PC-9 (cell line): ENCODE results near the gene TM6SF1. TPM values are rescaled to one million over a fixed set of nuclear protein-coding genes. Genes with fewer than 3 reads are reported as not detected.

Experiments used
- BruUV-seq: library from RNA; stranded (reverse); fragments of 400-500 nt; replicated peaks from 2 replicates; lab custom pipeline; 2021; lab: Mats Ljungman, UMichigan
- CTCF ChIA-PET: fragments of 300-600 bp; sonication (Branson Sonifier 250); formaldehyde crosslinking; loops from one replicate; lab custom pipeline; 2022; ENCODE audit warnings: antibody characterized with exemption; lab: Charles Lee
- POLR2A ChIA-PET: fragments of 300-600 bp; sonication (Branson Sonifier 250); formaldehyde crosslinking; loops from one replicate; lab custom pipeline; 2022; ENCODE audit warnings: antibody characterized with exemption; ENCODE audit not compliant: unreplicated experiment; lab: Charles Lee
- DNase-seq, 2 experiments: peaks; one replicate each; pipeline versions ENCODE4 v3.0.0 to v3.0.0-alpha.2; 2015 to 2022; ENCODE audit warnings: mixed read lengths in 1 of 2
- H2AFZ ChIP-seq: fragments of 200-600 bp; sonication (generic); 2 replicates; pipeline ENCODE4 v1.8.1; 2017; ENCODE audit warnings: antibody characterized with exemption
- H3F3A ChIP-seq: fragments of 200-600 bp; sonication (generic); 2 replicates; pipeline ENCODE4 v1.8.1; 2017; ENCODE audit warnings: antibody characterized with exemption, mild to moderate bottlenecking, low read depth; ENCODE audit not compliant: insufficient read depth
- H3K27ac ChIP-seq: fragments of 200-600 bp; sonication (generic); 2 replicates; pipeline ENCODE4 v1.6.1; 2016; ENCODE audit warnings: mixed run types
- H3K27me3 ChIP-seq: fragments of 200-600 bp; sonication (generic); 2 replicates; pipeline ENCODE4 v1.6.1; 2016; ENCODE audit warnings: low read depth, mixed run types; ENCODE audit not compliant: insufficient read depth
- H3K36me3 ChIP-seq: fragments of 200-600 bp; sonication (generic); 2 replicates; pipeline ENCODE4 v1.6.1; 2016; ENCODE audit warnings: low read depth, mixed run types
- H3K4me1 ChIP-seq: fragments of 200-600 bp; sonication (generic); replicated peaks from 2 replicates; pipeline ENCODE4 v1.6.1; 2016; ENCODE audit warnings: mixed run types; ENCODE audit not compliant: insufficient read depth
- H3K4me2 ChIP-seq: fragments of 200-600 bp; sonication (generic); 2 replicates; pipeline ENCODE4 v1.6.1; 2017; ENCODE audit warnings: mixed run types
- H3K4me3 ChIP-seq: fragments of 200-600 bp; sonication (generic); 2 replicates; pipeline ENCODE4 v1.6.1; 2016; ENCODE audit warnings: mixed run types
- H3K79me2 ChIP-seq: fragments of 200-600 bp; sonication (generic); 2 replicates; pipeline ENCODE4 v1.6.1; 2017; ENCODE audit warnings: low read depth, mixed run types
- H3K9me2 ChIP-seq: fragments of 200-600 bp; sonication (generic); 2 replicates; pipeline ENCODE4 v1.8.1; 2017; ENCODE audit warnings: mild to moderate bottlenecking; ENCODE audit not compliant: insufficient read depth
- H3K9me3 ChIP-seq: fragments of 200-600 bp; sonication (generic); 2 replicates; pipeline ENCODE4 v1.8.1; 2016; ENCODE audit warnings: low read depth; ENCODE audit not compliant: insufficient read depth
- H4K20me1 ChIP-seq: fragments of 200-600 bp; sonication (generic); 2 replicates; pipeline ENCODE4 v1.8.1; 2017; ENCODE audit not compliant: insufficient read depth
- EZH2 ChIP-seq: fragments of 200-600 bp; sonication (generic); IDR thresholded peaks from 2 replicates; pipeline ENCODE4 v1.8.0; 2017; ENCODE audit warnings: antibody characterized with exemption, low read depth
- intact Hi-C: fragments of 100-400 bp; cut with micrococcal nuclease; formaldehyde crosslinking; loops from one replicate; pipeline ENCODE4 v1.10.0; 2022; ENCODE audit not compliant: unreplicated experiment
- total RNA-seq: library from RNA; stranded (reverse); gene quantifications from 2 replicates; pipeline ENCODE4 v1.2.3, GENCODE V29; 2021
- TF ChIP-seq, protein P1 (sequence below): fragments of 200-600 bp; sonication (generic); conservative IDR thresholded peaks from 2 replicates; pipeline ENCODE4 v1.6.1; 2017; ENCODE audit warnings: mixed run types, antibody characterized with exemption, mild to moderate bottlenecking, moderate library complexity

Gene TM6SF1
- total RNA-seq, 1 experiment from 2014 or later: not detected

DNA sequence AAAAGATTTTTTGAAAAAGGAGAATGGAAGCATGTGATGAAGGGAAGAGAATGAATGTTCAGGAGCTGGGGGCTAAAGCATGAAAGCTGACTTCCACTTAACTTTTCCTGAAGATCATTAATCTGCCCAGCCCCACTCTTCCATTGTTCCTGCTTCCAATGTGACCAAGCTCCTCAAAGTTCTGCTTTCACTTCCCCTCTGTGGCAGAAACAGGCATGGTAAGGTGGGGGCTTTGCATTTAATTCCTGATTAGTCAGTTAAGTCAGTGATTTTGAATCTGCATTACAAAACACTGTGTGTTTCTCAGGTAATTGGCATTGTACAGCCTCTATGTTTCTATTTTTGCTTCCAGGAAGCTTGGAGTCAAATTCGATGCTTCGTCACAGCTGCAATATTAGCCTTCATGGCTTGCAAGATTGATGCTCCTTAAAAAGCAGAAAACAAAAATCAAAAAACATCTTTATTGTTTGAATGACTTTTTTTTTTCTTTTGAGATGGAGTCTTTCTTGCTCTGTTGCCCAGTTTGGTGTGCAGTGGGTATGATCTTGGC, 7.3 kb upstream of the TM6SF1 start:
- Histone ChIP-seq H3F3A (no peaks in the 10 kb centered on the region), H3K4me3 (no peak overlapping the region), H3K27me3 (peaks cover 6% of the 10 kb centered on the region; the same call in 1 of the 2 replicates), H3K4me2 (no peak overlapping the region), H3K9me3 (no peaks in the 10 kb centered on the region), H3K4me1 (no peaks in the 10 kb centered on the region), H3K79me2 (no peaks in the 10 kb centered on the region), H3K36me3 (no peaks in the 10 kb centered on the region), H4K20me1 (no peaks in the 10 kb centered on the region), H2AFZ (no peak overlapping the region), H3K27ac (no peak overlapping the region), H3K9me2 (no peaks in the 10 kb centered on the region)
- no peak for DNase-seq
- ChIA-PET POLR2A (interaction anchor here (0.6 kb wide), 1 partner anchor 66 kb away, joined by 5 read pairs; no protein-coding TSS in a partner anchor), CTCF (no interaction called here)
- intact Hi-C loops: no loop called here
- BruUV-seq: no TSS peak
- TF ChIP-seq, protein P1, sequence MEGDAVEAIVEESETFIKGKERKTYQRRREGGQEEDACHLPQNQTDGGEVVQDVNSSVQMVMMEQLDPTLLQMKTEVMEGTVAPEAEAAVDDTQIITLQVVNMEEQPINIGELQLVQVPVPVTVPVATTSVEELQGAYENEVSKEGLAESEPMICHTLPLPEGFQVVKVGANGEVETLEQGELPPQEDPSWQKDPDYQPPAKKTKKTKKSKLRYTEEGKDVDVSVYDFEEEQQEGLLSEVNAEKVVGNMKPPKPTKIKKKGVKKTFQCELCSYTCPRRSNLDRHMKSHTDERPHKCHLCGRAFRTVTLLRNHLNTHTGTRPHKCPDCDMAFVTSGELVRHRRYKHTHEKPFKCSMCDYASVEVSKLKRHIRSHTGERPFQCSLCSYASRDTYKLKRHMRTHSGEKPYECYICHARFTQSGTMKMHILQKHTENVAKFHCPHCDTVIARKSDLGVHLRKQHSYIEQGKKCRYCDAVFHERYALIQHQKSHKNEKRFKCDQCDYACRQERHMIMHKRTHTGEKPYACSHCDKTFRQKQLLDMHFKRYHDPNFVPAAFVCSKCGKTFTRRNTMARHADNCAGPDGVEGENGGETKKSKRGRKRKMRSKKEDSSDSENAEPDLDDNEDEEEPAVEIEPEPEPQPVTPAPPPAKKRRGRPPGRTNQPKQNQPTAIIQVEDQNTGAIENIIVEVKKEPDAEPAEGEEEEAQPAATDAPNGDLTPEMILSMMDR: no peak
- no peak for TF ChIP-seq EZH2

DNA sequence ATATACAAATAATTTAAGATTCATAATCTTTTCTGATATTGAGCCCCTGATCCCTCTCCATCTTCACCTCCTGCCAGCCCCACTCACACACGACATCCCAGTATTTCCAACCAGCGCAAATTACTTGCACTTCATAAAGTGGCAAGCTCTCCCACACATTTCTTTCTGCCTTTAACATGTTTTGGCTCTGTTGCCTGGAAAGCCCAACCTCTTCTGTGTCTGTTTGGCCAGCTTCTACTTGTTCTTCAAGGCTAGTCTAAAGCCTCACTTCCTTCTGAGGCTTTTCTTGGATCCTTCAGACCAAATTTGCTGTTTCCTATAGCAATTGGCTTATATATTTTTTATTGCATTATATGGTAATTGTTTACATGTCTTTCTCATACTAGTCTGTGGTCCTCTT, 5.1 kb upstream of the TM6SF1 start:
- no TSS peak for BruUV-seq
- H3K36me3 ChIP-seq: no peaks in the 10 kb centered on the region
- H3K27me3 ChIP-seq: peaks cover 6% of the 10 kb centered on the region; the same call in 1 of the 2 replicates
- no peaks in the 10 kb centered on the region for H3K79me2 ChIP-seq
- POLR2A ChIA-PET: no interaction called here
- no peaks in the 10 kb centered on the region for H3K9me2 ChIP-seq
- no peaks in the 10 kb centered on the region for H4K20me1 ChIP-seq
- CTCF ChIA-PET: no interaction called here
- intact Hi-C loops: no loop called here
- TF ChIP-seq, protein P1: no peak
- no peak for TF ChIP-seq EZH2
- no peaks in the 10 kb centered on the region for H3K4me1 ChIP-seq
- DNase-seq: no peak
- H3F3A ChIP-seq: no peaks in the 10 kb centered on the region
- H3K4me2 ChIP-seq: no peak overlapping the region
- no peak overlapping the region for H3K27ac ChIP-seq
- no peak overlapping the region for H3K4me3 ChIP-seq
- no peaks in the 10 kb centered on the region for H3K9me3 ChIP-seq
- no peak overlapping the region for H2AFZ ChIP-seq

DNA sequence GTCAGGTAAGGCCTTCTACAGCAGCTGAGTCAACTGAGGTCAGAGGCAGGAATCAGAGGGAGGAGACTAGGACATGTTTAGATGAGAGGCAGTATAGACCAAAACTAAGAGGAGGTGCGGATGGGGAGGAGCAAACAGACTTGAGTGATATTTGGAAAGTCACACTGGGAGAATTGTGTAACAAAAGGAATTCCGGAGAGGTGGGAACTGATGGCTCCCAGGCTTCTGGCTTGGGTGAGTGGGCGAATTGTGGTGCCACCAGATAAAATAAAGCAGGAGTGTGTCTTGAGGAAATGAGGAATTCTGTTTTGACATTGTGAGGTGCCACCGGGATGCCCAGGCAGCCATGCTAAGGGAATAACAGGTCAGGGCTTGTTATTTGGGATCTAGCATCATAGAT, 3.3 kb upstream of the TM6SF1 start:
- no peak for DNase-seq
- Histone ChIP-seq H3K4me3 (no peak overlapping the region), H3K79me2 (no peaks in the 10 kb centered on the region), H3K27ac (no peak overlapping the region), H3K4me2 (no peak overlapping the region), H3K9me3 (no peaks in the 10 kb centered on the region), H3K9me2 (no peaks in the 10 kb centered on the region), H3F3A (no peaks in the 10 kb centered on the region), H4K20me1 (no peaks in the 10 kb centered on the region), H3K36me3 (no peaks in the 10 kb centered on the region), H2AFZ (no peak overlapping the region), H3K4me1 (no peaks in the 10 kb centered on the region), H3K27me3 (peaks cover 1% of the 10 kb centered on the region; the same call in 1 of the 2 replicates)
- BruUV-seq: no TSS peak
- ChIA-PET POLR2A (interaction anchor here (0.6 kb wide), 1 partner anchor 37 kb away, joined by 3 read pairs; the partner anchor contains the start of gene BTBD1), CTCF (no interaction called here)
- intact Hi-C loops: no loop called here
- TF ChIP-seq, protein P1: no peak
- no peak for TF ChIP-seq EZH2
